Transverse colon (tissue), 4 donors: ENCODE measurements around the gene ALG3. TPM values are rescaled to one million over a fixed set of nuclear protein-coding genes. Genes with fewer than 3 reads are reported as not detected.

Experiments
- DNase-seq: peaks from one replicate; pipeline ENCODE4 v3.0.0-alpha.2; 2019
- H3K27ac ChIP-seq, 4 donors: fragments of 200-600 bp; sonication (generic); 2 replicates each; pipeline ENCODE4 v1.5.1; 2016 to 2018; ENCODE audit warnings: inconsistent platforms in 4 of 4
- H3K27me3 ChIP-seq: fragments of 200-600 bp; sonication (generic); 2 replicates; pipeline ENCODE4 v1.5.1; 2017; ENCODE audit warnings: inconsistent platforms
- H3K36me3 ChIP-seq, 4 donors: fragments of 200-600 bp; sonication (generic); 2 replicates each; pipeline ENCODE4 v1.5.1; 2017 to 2019; ENCODE audit warnings: inconsistent platforms in 4 of 4
- H3K4me1 ChIP-seq, 4 donors: fragments of 200-600 bp; sonication (generic); 2 replicates each; pipeline ENCODE4 v1.5.1; 2017 to 2020; ENCODE audit warnings: inconsistent platforms in 4 of 4
- H3K4me3 ChIP-seq, 4 donors: fragments of 200-600 bp; sonication (generic); 1 replicate in 1 of 4; 2 replicates in 3 of 4; pipeline versions ENCODE4 v1.5.1 to v1.6.1; 2017 to 2019; ENCODE audit warnings: inconsistent platforms in 4 of 4
- H3K9me3 ChIP-seq, 2 donors: fragments of 200-600 bp; sonication (generic); 2 replicates each; pipeline ENCODE4 v1.5.1; 2017 to 2019; ENCODE audit warnings: inconsistent platforms in 2 of 2
- CTCF ChIP-seq, 5 experiments: fragments of 200-600 bp in 3 of 5; fragments of 450-650 bp in 2 of 5; sonication (generic) in 3 of 5; IDR thresholded peaks; 1 replicate in 2 of 5; 2 replicates in 3 of 5; pipeline ENCODE4 v1.5.1; 2016 to 2017; ENCODE audit warnings: antibody characterized with exemption in 5 of 5, inconsistent platforms in 3 of 5, mild to moderate bottlenecking in 2 of 5, moderate library complexity in 1 of 5
- EP300 ChIP-seq: sonication (generic); formaldehyde crosslinking; IDR thresholded peaks from one replicate; pipeline ENCODE4 v1.6.1; 2017; ENCODE audit warnings: antibody characterized with exemption, low read depth
- POLR2A ChIP-seq: fragments of 450-650 bp; IDR thresholded peaks from one replicate; pipeline ENCODE4 v1.6.1; 2016; ENCODE audit warnings: antibody characterized with exemption, mild to moderate bottlenecking, moderate library complexity
- POLR2AphosphoS5 ChIP-seq, 3 donors: sonication (generic); formaldehyde crosslinking; IDR thresholded peaks; one replicate each; pipeline ENCODE4 v1.6.1; 2016; ENCODE audit warnings: antibody characterized with exemption in 3 of 3
- WGBS, 2 donors: methylation state at CpG; one replicate each; pipeline ENCODE4 v1.1.5; 2018; ENCODE audit warnings: low coverage in 1 of 2; 5-methylcytosine and 5-hydroxymethylcytosine counted together
- in situ Hi-C, 4 donors: fragments of 200-750 bp; cut with MboI; loops; one replicate each; pipeline versions ENCODE4 v1.15.0 to v1.15.1; 2017; ENCODE audit warnings: low sequenced_read_pairs in 3 of 4, low pct_ligation_motif_present in 1 of 4, low pct_unique_long_range_greater_than_20kb in 1 of 4
- intact Hi-C: fragments of 100-400 bp; cut with DNase I; formaldehyde crosslinking; loops from one replicate; pipeline ENCODE4 v1.15.1; 2023; ENCODE audit warnings: low total_unique reads
- total RNA-seq, 4 donors: library from RNA; depleted of rRNA; stranded (reverse); fragments of >200 nt; gene quantifications; one replicate each; pipeline ENCODE4 v1.1.0, GENCODE V29; 2016

Gene ALG3
- total RNA-seq, 4 donors from 2014 or later: 37.3 to 67.3 (median 52.2) TPM

GRCh38 chr3:184211718-184212117 is 37.0 kb downstream of the ALG3 start:
- Histone ChIP-seq H3K4me3 (no peak overlapping the region), H3K36me3 (no peaks in the 10 kb centered on the region), H3K9me3 (no peaks in the 10 kb centered on the region), H3K27ac (no peak overlapping the region), H3K4me1 (no peaks in the 10 kb centered on the region), H3K27me3 (peaks cover 15% of the 10 kb centered on the region)
- DNase-seq: no peak
- in situ Hi-C loops (no loop called here), intact Hi-C loops (no loop called here)
- TF ChIP-seq POLR2AphosphoS5 (IDR thresholded peaks at IDR 0.05): no peak
- TF ChIP-seq CTCF (IDR thresholded peaks at IDR 0.05): no peak
- no peak for TF ChIP-seq POLR2A
- no peak for TF ChIP-seq EP300
- WGBS, 2 donors: 67 to 87% methylated on average over 3 to 5 of the region's 5 CpGs

DNA sequence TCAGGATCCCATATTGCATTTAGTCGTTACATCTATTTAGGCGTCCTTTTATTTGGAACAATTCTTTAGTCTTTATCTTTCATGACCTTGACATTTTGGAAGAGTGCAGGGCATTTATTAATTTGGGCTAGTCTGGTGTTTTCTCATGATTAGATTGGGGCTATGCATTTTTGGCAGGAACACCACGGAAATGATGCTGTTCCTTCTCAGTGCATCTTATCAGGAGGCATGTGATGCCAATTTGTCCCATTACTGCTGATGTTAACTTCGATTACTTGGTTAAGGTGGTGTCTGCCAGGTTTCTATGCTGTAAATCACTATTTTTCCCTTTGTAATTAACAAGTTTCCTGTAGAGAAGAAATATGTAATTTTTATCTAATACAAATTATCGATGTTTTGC is 37.5 kb downstream of the ALG3 start:
- Histone ChIP-seq H3K4me1 (no peaks in the 10 kb centered on the region), H3K36me3 (no peaks in the 10 kb centered on the region), H3K27me3 (peaks cover 19% of the 10 kb centered on the region), H3K9me3 (no peaks in the 10 kb centered on the region), H3K27ac (no peak overlapping the region), H3K4me3 (no peak overlapping the region)
- in situ Hi-C loops (no loop called here), intact Hi-C loops (no loop called here)
- DNase-seq: no peak
- WGBS, 2 donors: 71 to 85% methylated on average over 5 of the region's 5 CpGs
- TF ChIP-seq POLR2AphosphoS5 (IDR thresholded peaks at IDR 0.05) (no peak), POLR2A (no peak), CTCF (IDR thresholded peaks at IDR 0.05) (no peak), EP300 (no peak)

DNA sequence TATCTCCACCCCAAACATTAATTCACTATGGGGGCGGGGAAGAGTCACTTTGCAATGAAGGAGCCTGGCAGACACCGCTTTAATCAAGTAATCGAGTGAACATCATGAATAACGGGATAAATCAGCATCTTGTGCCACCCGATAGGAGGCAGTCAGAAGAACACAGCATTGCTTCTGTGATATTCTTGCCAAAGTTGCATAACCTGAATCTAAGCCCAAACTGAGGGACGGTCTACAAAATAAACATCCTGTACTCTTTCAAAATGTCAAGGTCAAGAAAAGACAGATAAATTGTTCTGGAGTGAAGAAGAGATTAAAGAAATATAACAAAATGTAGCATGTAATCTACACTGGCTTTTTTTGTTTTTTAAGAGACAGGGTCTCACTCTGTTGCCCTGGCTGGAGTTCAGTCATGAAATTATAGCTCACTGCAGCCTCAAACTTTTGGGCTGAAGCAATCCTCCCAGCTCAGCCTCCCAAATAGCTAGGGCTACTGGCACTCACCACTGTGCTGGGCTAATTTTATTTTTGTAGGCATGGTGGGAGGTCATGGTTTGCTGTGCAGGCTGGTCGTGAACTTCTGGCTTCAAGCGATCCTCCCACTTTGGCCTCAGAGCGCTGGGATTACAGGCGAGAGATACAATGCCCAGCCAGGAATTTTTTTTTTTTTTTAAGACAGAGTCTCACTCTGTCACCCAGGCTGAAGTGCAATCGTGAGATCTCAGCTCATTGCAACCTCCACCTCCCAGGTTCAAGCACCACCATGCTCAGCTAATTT is 39.4 kb downstream of the ALG3 start:
- Histone ChIP-seq H3K9me3 (no peaks in the 10 kb centered on the region), H3K4me1 (no peaks in the 10 kb centered on the region), H3K27ac (no peak overlapping the region), H3K4me3 (no peak overlapping the region), H3K27me3 (peaks cover 16% of the 10 kb centered on the region), H3K36me3 (no peaks in the 10 kb centered on the region)
- in situ Hi-C loops: no loop called here
- WGBS, 2 donors: 52 to 65% methylated on average over 6 to 11 of the region's 11 CpGs
- TF ChIP-seq CTCF (IDR thresholded peaks at IDR 0.05) (no peak), POLR2A (no peak), EP300 (no peak), POLR2AphosphoS5 (IDR thresholded peaks at IDR 0.05) (no peak)
- no peak for DNase-seq
- intact Hi-C loops: no loop called here

DNA sequence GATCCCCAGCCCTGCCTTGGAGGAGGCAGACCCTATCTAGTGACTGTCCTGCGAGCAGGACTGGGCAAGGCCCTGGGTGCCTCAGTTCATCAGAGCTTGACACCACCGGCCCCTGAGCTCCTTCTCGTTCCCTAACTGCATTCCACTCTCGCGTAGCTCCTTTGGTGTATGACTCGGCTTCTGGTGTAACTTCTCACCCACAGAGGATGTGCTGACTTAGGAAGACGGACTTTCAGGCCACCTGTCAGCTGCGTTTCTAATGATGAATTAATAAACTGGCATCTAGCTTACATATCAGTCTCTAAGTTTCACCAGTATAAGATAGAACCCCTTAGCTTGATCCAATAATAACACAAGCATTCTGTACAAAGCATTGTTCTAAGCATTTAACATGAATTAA is 45.2 kb downstream of the ALG3 start:
- no peaks in the 10 kb centered on the region for H3K4me1 ChIP-seq
- intact Hi-C loops: no loop called here
- no peaks in the 10 kb centered on the region for H3K36me3 ChIP-seq
- H3K27me3 ChIP-seq: peaks cover 16% of the 10 kb centered on the region
- H3K9me3 ChIP-seq: no peaks in the 10 kb centered on the region
- H3K4me3 ChIP-seq: no peak overlapping the region
- H3K27ac ChIP-seq: no peak overlapping the region
- DNase-seq: no peak
- 86 to 88% methylated on average over 7 to 8 of the region's 8 CpGs for WGBS, 2 donors
- in situ Hi-C loops: no loop called here
- TF ChIP-seq EP300 (no peak), POLR2AphosphoS5 (IDR thresholded peaks at IDR 0.05) (no peak)

DNA sequence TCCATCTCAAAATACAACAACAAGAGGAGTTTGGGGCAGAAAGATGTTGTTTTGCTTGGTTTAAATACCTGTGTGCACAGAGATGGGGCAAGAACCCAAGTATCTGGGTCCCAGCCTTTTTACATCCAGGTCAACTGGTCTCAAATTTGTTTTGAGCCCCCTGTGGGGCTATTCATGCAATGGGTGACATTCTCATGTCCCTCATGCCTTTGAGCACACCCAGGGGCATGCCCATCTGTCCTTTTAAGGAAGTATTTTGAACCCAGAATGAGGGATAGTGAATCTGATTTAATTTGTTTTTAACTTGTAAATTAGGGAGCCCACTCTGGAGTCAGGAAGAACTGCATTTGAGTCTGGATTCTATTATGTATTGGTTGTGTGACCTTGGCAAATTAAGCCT is 47.9 kb downstream of the ALG3 start:
- Histone ChIP-seq H3K36me3 (no peaks in the 10 kb centered on the region), H3K27ac (no peak overlapping the region), H3K9me3 (no peaks in the 10 kb centered on the region), H3K4me3 (no peak overlapping the region), H3K27me3 (no peaks in the 10 kb centered on the region), H3K4me1 (no peaks in the 10 kb centered on the region)
- in situ Hi-C loops (no loop called here), intact Hi-C loops (no loop called here)
- TF ChIP-seq POLR2A: no peak
- no peak for TF ChIP-seq POLR2AphosphoS5 (IDR thresholded peaks at IDR 0.05)
- no peak for TF ChIP-seq CTCF (IDR thresholded peaks at IDR 0.05)
- TF ChIP-seq EP300: no peak
- no peak for DNase-seq
